GM23338 (cell line): ENCODE data around the gene RAD51B. TPM values are rescaled to one million over a fixed set of nuclear protein-coding genes. Genes with fewer than 3 reads are reported as not detected.

Experiments
- ATAC-seq: fragments of 200-7000 bp; cut with Tn5 transposase; 3 replicates; pipeline ENCODE4 v1.9.1; 2020
- DNase-seq: peaks from one replicate; pipeline ENCODE4 v3.0.0-alpha.2; 2015; ENCODE audit warnings: low spot score
- H2AFZ ChIP-seq: fragments of 200-600 bp; sonication (generic); 2 replicates; pipeline ENCODE4 v1.8.0; 2016; ENCODE audit warnings: antibody characterized with exemption, mild to moderate bottlenecking, moderate library complexity
- H3F3A ChIP-seq: fragments of 200-600 bp; sonication (generic); replicated peaks from 2 replicates; pipeline ENCODE4 v1.8.0; 2017; ENCODE audit warnings: antibody characterized with exemption, mixed run types, low read depth
- H3K27ac ChIP-seq: fragments of 200-600 bp; sonication (generic); 2 replicates; pipeline ENCODE4 v1.6.1; 2016; ENCODE audit warnings: low read depth
- H3K27me3 ChIP-seq: fragments of 200-600 bp; sonication (generic); 2 replicates; pipeline ENCODE4 v1.8.0; 2016; ENCODE audit warnings: mild to moderate bottlenecking, mixed run types, moderate library complexity; ENCODE audit not compliant: insufficient read depth
- H3K36me3 ChIP-seq: fragments of 200-600 bp; sonication (generic); 2 replicates; pipeline ENCODE4 v1.8.0; 2016; ENCODE audit warnings: mild to moderate bottlenecking; ENCODE audit not compliant: insufficient read depth
- H3K4me1 ChIP-seq: fragments of 200-600 bp; sonication (generic); 2 replicates; pipeline ENCODE4 v1.8.0; 2016; ENCODE audit warnings: mild to moderate bottlenecking, moderate library complexity; ENCODE audit not compliant: insufficient read depth
- H3K4me2 ChIP-seq: fragments of 200-600 bp; sonication (generic); 2 replicates; pipeline ENCODE4 v1.7.1; 2017; ENCODE audit warnings: mixed run types
- H3K4me3 ChIP-seq: fragments of 200-600 bp; sonication (generic); 2 replicates; pipeline ENCODE4 v1.6.1; 2016; ENCODE audit warnings: mixed run types
- H3K79me2 ChIP-seq: fragments of 200-600 bp; sonication (generic); replicated peaks from 2 replicates; pipeline ENCODE4 v1.8.0; 2017; ENCODE audit warnings: mild to moderate bottlenecking; ENCODE audit not compliant: insufficient read depth
- H3K9me2 ChIP-seq: fragments of 200-600 bp; sonication (generic); 2 replicates; pipeline ENCODE4 v1.8.0; 2017; ENCODE audit not compliant: insufficient read depth
- H4K20me1 ChIP-seq: fragments of 200-600 bp; sonication (generic); replicated peaks from 2 replicates; pipeline ENCODE4 v1.8.0; 2017; ENCODE audit warnings: mild to moderate bottlenecking; ENCODE audit not compliant: insufficient read depth
- H3K27ac Mint-ChIP-seq: 2 replicates; pipeline ENCODE4 v1.8.0; 2020; ENCODE audit warnings: inconsistent platforms, mild to moderate bottlenecking, moderate library complexity, mixed read lengths
- H3K27me3 Mint-ChIP-seq: 3 replicates; pipeline ENCODE4 v1.8.0; 2022; ENCODE audit warnings: low read depth, mild to moderate bottlenecking, moderate library complexity, mixed read lengths, inconsistent platforms; ENCODE audit not compliant: insufficient read depth, poor library complexity
- H3K36me3 Mint-ChIP-seq: 3 replicates; pipeline ENCODE4 v1.8.0; 2021; ENCODE audit warnings: low read depth, mild to moderate bottlenecking, inconsistent platforms, moderate library complexity, mixed read lengths
- H3K4me1 Mint-ChIP-seq: 3 replicates; pipeline ENCODE4 v1.8.0; 2020; ENCODE audit warnings: mild to moderate bottlenecking, inconsistent platforms, mixed read lengths
- H3K4me3 Mint-ChIP-seq: 3 replicates; pipeline ENCODE4 v1.8.0; 2021; ENCODE audit warnings: moderate library complexity, mild to moderate bottlenecking, inconsistent platforms, mixed read lengths
- H3K9me3 Mint-ChIP-seq: 3 replicates; pipeline ENCODE4 v1.8.0; 2020; ENCODE audit warnings: moderate library complexity, mild to moderate bottlenecking, inconsistent platforms, mixed read lengths
- CREB1 ChIP-seq: fragments of 250-450 bp; sonication (Bioruptor Pico); IDR thresholded peaks from 2 replicates; pipeline ENCODE4 v1.5.0; 2020; ENCODE audit warnings: low read depth, mild to moderate bottlenecking, moderate library complexity
- EZH2 ChIP-seq: fragments of 200-600 bp; sonication (generic); IDR thresholded peaks from one replicate; pipeline ENCODE4 v1.8.0; 2017; ENCODE audit warnings: antibody characterized with exemption, mild to moderate bottlenecking, low read depth; ENCODE audit not compliant: unreplicated experiment
- EZH2phosphoT487 ChIP-seq: fragments of 200-600 bp; sonication (generic); IDR thresholded peaks from one replicate; pipeline ENCODE4 v1.8.1; 2018; ENCODE audit warnings: antibody characterized with exemption; ENCODE audit not compliant: unreplicated experiment
- JUNB ChIP-seq: IDR thresholded peaks from one replicate; pipeline ENCODE4 v1.6.1; 2016; ENCODE audit warnings: antibody characterized with exemption; ENCODE audit not compliant: unreplicated experiment
- ZNF114 ChIP-seq: fragments of 250-450 bp; sonication (Bioruptor Pico); IDR thresholded peaks from 2 replicates; pipeline ENCODE4 v1.5.0; 2020; ENCODE audit warnings: mild to moderate bottlenecking, moderate library complexity
- polyA plus RNA-seq: library from polyadenylated mRNA; unstranded; fragments of >200 nt; fragmentation: Nextera tagmentation; extraction: Ambion mirVana; gene quantifications from 2 replicates; pipeline ENCODE4 v1.2.1, GENCODE V29; 2016
- total RNA-seq: library from RNA; depleted of rRNA; stranded (reverse); fragments of >200 nt; shearing (Covaris generic); gene quantifications from 2 replicates; pipeline ENCODE4 v1.2.3, GENCODE V29; 2014
- TF ChIP-seq, protein P1 (sequence below), 2 experiments: fragments of 200-600 bp in 1 of 2; sonication (generic) in 1 of 2; conservative IDR thresholded peaks; 2 replicates each; pipeline versions ENCODE4 v1.5.1 to v1.6.1; 2016 to 2017; ENCODE audit warnings: antibody characterized with exemption in 2 of 2, low read depth in 2 of 2, mild to moderate bottlenecking in 2 of 2, moderate library complexity in 1 of 2
- TF ChIP-seq, protein P2 (sequence below): IDR thresholded peaks from one replicate; pipeline ENCODE4 v1.6.1; 2018; ENCODE audit warnings: antibody characterized with exemption; ENCODE audit not compliant: unreplicated experiment
- TF ChIP-seq, protein P3 (sequence below): fragments of 250-450 bp; sonication (Bioruptor Pico); IDR thresholded peaks from 2 replicates; pipeline ENCODE4 v1.5.0; 2020; ENCODE audit warnings: mild to moderate bottlenecking, moderate library complexity

Gene RAD51B
- total and polyA plus RNA-seq, 2 experiments from 2014 or later, result 15.7 to 29.1 TPM

DNA sequence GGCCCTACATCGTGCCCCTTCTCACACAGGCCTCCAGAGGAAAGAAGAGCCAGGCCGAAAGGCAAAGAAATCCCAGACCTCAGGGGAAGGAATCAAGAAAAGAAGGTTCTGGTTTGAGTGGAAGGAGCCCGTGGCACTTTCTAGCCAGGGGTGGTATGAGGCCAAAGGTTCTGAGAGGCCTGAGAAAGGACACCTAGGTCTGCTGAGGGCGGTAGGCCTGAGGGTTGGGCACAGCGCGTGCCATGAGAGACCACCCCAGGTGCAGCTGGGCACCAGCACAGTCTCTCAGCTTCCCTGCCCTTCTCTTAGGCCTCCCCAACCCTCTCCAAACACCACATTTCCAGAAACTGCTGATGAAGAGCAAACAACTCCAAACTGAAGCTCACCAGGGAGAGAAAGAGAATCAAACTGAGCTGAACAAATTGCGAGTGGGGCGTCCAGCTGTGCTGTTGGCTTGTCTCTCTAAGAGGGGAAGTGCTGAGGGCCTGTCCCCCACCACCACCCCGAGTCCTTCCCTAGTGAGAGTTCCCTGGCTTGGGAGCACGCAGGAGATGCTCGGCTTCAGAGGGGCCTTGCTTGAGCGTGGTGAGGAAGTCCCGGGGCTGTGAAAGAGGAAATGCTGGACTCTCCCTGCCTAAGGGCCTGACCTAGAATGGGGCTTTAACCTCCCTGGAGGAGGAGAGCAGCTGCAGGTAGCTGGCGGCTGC lies 788.4 kb downstream of the RAD51B start:
- Histone ChIP-seq H3K36me3 (no peaks in the 10 kb centered on the region), H3F3A (no peaks in the 10 kb centered on the region), H3K27ac (no peak overlapping the region), H3K79me2 (no peaks in the 10 kb centered on the region), H3K4me1 (peaks cover 10% of the 10 kb centered on the region; the same call in 1 of the 2 replicates), H2AFZ (peak overlapping the region; percentile 67; the same call in 1 of the 2 replicates), H4K20me1 (no peaks in the 10 kb centered on the region), H3K4me3 (no peak overlapping the region), H3K9me2 (no peaks in the 10 kb centered on the region), H3K27me3 (no peaks in the 10 kb centered on the region), H3K4me2 (no peak overlapping the region)
- ATAC-seq (peak; percentile 20), DNase-seq (no peak)
- peaks cover 7% of the 10 kb centered on the region for H3K36me3 Mint-ChIP-seq
- H3K27me3 Mint-ChIP-seq, result no peaks in the 10 kb centered on the region
- 0 out of 2 replicates have a peak overlapping the region, but pooled peaks have one; percentile 12 for H3K27ac Mint-ChIP-seq
- H3K9me3 Mint-ChIP-seq, result peaks cover 15% of the 10 kb centered on the region
- no peak overlapping the region for H3K4me3 Mint-ChIP-seq
- no peak for TF ChIP-seq CREB1 (CRISPR knock-in tag)
- TF ChIP-seq, protein P1, sequence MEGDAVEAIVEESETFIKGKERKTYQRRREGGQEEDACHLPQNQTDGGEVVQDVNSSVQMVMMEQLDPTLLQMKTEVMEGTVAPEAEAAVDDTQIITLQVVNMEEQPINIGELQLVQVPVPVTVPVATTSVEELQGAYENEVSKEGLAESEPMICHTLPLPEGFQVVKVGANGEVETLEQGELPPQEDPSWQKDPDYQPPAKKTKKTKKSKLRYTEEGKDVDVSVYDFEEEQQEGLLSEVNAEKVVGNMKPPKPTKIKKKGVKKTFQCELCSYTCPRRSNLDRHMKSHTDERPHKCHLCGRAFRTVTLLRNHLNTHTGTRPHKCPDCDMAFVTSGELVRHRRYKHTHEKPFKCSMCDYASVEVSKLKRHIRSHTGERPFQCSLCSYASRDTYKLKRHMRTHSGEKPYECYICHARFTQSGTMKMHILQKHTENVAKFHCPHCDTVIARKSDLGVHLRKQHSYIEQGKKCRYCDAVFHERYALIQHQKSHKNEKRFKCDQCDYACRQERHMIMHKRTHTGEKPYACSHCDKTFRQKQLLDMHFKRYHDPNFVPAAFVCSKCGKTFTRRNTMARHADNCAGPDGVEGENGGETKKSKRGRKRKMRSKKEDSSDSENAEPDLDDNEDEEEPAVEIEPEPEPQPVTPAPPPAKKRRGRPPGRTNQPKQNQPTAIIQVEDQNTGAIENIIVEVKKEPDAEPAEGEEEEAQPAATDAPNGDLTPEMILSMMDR (conservative IDR thresholded peaks at IDR 0.05; ENCODE audit: low read depth in 2 of 2), result no peak
- TF ChIP-seq EZH2, result no peak
- H3K4me1 Mint-ChIP-seq, result peaks cover 15% of the 10 kb centered on the region

DNA sequence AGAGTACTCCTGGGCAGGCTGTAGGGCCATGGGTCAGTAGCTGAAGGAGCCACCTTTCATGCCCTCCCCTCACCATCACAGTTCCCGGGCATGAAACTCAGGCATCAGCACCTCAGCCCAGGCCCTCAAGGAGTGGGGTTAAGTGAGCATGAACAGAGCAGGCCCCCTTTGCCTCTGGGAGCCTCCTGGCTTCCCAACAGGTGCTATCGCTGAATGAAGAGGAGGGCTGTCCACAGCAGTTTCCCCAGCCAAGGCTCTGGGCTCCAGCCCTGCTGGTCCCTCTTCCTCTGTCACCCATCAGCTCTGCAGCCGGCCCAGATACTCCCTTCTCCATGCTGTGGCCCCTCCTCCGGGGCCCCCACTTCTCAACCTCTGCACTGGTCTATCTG lies 789.0 kb downstream of the RAD51B start:
- Histone ChIP-seq H4K20me1 (no peaks in the 10 kb centered on the region), H3K27me3 (no peaks in the 10 kb centered on the region), H2AFZ (no peak overlapping the region), H3K36me3 (no peaks in the 10 kb centered on the region), H3K79me2 (no peaks in the 10 kb centered on the region), H3F3A (no peaks in the 10 kb centered on the region), H3K27ac (no peak overlapping the region), H3K4me2 (no peak overlapping the region), H3K4me1 (peaks cover 10% of the 10 kb centered on the region; the same call in 1 of the 2 replicates), H3K9me2 (no peaks in the 10 kb centered on the region), H3K4me3 (no peak overlapping the region)
- Mint-ChIP-seq H3K27ac (no peak overlapping the region), H3K4me1 (peaks cover 15% of the 10 kb centered on the region), H3K9me3 (peaks cover 15% of the 10 kb centered on the region), H3K27me3 (no peaks in the 10 kb centered on the region), H3K36me3 (peaks cover 7% of the 10 kb centered on the region), H3K4me3 (no peak overlapping the region)
- DNase-seq (no peak), ATAC-seq (no peak)
- no peak for TF ChIP-seq ZNF114
- TF ChIP-seq EZH2, result no peak
- TF ChIP-seq, protein P2, sequence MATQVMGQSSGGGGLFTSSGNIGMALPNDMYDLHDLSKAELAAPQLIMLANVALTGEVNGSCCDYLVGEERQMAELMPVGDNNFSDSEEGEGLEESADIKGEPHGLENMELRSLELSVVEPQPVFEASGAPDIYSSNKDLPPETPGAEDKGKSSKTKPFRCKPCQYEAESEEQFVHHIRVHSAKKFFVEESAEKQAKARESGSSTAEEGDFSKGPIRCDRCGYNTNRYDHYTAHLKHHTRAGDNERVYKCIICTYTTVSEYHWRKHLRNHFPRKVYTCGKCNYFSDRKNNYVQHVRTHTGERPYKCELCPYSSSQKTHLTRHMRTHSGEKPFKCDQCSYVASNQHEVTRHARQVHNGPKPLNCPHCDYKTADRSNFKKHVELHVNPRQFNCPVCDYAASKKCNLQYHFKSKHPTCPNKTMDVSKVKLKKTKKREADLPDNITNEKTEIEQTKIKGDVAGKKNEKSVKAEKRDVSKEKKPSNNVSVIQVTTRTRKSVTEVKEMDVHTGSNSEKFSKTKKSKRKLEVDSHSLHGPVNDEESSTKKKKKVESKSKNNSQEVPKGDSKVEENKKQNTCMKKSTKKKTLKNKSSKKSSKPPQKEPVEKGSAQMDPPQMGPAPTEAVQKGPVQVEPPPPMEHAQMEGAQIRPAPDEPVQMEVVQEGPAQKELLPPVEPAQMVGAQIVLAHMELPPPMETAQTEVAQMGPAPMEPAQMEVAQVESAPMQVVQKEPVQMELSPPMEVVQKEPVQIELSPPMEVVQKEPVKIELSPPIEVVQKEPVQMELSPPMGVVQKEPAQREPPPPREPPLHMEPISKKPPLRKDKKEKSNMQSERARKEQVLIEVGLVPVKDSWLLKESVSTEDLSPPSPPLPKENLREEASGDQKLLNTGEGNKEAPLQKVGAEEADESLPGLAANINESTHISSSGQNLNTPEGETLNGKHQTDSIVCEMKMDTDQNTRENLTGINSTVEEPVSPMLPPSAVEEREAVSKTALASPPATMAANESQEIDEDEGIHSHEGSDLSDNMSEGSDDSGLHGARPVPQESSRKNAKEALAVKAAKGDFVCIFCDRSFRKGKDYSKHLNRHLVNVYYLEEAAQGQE, result no peak
- no peak for TF ChIP-seq CREB1 (CRISPR knock-in tag)
- TF ChIP-seq, protein P3, sequence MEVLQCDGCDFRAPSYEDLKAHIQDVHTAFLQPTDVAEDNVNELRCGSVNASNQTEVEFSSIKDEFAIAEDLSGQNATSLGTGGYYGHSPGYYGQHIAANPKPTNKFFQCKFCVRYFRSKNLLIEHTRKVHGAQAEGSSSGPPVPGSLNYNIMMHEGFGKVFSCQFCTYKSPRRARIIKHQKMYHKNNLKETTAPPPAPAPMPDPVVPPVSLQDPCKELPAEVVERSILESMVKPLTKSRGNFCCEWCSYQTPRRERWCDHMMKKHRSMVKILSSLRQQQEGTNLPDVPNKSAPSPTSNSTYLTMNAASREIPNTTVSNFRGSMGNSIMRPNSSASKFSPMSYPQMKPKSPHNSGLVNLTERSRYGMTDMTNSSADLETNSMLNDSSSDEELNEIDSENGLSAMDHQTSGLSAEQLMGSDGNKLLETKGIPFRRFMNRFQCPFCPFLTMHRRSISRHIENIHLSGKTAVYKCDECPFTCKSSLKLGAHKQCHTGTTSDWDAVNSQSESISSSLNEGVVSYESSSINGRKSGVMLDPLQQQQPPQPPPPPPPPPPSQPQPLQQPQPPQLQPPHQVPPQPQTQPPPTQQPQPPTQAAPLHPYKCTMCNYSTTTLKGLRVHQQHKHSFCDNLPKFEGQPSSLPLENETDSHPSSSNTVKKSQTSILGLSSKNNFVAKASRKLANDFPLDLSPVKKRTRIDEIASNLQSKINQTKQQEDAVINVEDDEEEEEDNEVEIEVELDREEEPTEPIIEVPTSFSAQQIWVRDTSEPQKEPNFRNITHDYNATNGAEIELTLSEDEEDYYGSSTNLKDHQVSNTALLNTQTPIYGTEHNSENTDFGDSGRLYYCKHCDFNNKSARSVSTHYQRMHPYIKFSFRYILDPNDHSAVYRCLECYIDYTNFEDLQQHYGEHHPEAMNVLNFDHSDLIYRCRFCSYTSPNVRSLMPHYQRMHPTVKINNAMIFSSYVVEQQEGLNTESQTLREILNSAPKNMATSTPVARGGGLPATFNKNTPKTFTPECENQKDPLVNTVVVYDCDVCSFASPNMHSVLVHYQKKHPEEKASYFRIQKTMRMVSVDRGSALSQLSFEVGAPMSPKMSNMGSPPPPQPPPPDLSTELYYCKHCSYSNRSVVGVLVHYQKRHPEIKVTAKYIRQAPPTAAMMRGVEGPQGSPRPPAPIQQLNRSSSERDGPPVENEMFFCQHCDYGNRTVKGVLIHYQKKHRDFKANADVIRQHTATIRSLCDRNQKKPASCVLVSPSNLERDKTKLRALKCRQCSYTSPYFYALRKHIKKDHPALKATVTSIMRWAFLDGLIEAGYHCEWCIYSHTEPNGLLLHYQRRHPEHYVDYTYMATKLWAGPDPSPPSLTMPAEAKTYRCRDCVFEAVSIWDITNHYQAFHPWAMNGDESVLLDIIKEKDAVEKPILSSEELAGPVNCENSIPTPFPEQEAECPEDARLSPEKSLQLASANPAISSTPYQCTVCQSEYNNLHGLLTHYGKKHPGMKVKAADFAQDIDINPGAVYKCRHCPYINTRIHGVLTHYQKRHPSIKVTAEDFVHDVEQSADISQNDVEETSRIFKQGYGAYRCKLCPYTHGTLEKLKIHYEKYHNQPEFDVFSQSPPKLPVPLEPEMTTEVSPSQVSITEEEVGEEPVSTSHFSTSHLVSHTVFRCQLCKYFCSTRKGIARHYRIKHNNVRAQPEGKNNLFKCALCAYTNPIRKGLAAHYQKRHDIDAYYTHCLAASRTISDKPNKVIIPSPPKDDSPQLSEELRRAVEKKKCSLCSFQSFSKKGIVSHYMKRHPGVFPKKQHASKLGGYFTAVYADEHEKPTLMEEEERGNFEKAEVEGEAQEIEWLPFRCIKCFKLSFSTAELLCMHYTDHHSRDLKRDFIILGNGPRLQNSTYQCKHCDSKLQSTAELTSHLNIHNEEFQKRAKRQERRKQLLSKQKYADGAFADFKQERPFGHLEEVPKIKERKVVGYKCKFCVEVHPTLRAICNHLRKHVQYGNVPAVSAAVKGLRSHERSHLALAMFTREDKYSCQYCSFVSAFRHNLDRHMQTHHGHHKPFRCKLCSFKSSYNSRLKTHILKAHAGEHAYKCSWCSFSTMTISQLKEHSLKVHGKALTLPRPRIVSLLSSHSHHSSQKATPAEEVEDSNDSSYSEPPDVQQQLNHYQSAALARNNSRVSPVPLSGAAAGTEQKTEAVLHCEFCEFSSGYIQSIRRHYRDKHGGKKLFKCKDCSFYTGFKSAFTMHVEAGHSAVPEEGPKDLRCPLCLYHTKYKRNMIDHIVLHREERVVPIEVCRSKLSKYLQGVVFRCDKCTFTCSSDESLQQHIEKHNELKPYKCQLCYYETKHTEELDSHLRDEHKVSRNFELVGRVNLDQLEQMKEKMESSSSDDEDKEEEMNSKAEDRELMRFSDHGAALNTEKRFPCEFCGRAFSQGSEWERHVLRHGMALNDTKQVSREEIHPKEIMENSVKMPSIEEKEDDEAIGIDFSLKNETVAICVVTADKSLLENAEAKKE, result no peak
- TF ChIP-seq EZH2phosphoT487, result no peak
- TF ChIP-seq JUNB, result no peak
